Suprapubic skin (tissue), 4 donors: ENCODE data around the gene CXXC5. TPM values are rescaled to one million over a fixed set of nuclear protein-coding genes. Genes with fewer than 3 reads are reported as not detected.
A peak's percentile ranks its signal among the peaks of the same experiment; 100 is the strongest.

Source experiments
- DNase-seq, 2 donors: peaks; one replicate each; pipeline ENCODE4 v3.0.0-alpha.2; 2019; ENCODE audit warnings: low spot score in 2 of 2
- H3K27ac ChIP-seq: fragments of 200-600 bp; sonication (generic); one replicate; pipeline ENCODE4 v1.5.1; 2019
- H3K27me3 ChIP-seq: fragments of 200-600 bp; sonication (generic); one replicate; pipeline ENCODE4 v1.5.1; 2019
- H3K36me3 ChIP-seq: fragments of 200-600 bp; sonication (generic); one replicate; pipeline ENCODE4 v1.5.1; 2019
- H3K4me1 ChIP-seq: fragments of 200-600 bp; sonication (generic); one replicate; pipeline ENCODE4 v1.5.1; 2019
- H3K4me3 ChIP-seq: fragments of 200-600 bp; sonication (generic); one replicate; pipeline ENCODE4 v1.5.1; 2019; ENCODE audit warnings: mild to moderate bottlenecking
- H3K9me3 ChIP-seq: fragments of 200-600 bp; sonication (generic); one replicate; pipeline ENCODE4 v1.5.1; 2019
- EP300 ChIP-seq: sonication (generic); formaldehyde crosslinking; IDR thresholded peaks from one replicate; pipeline ENCODE4 v1.6.1; 2017; ENCODE audit warnings: antibody characterized with exemption
- POLR2A ChIP-seq, 2 donors: fragments of 450-650 bp; IDR thresholded peaks; one replicate each; pipeline ENCODE4 v1.6.1; 2017; ENCODE audit warnings: antibody characterized with exemption in 2 of 2, mild to moderate bottlenecking in 2 of 2, moderate library complexity in 2 of 2
- POLR2AphosphoS5 ChIP-seq, 3 donors: sonication (generic); formaldehyde crosslinking; IDR thresholded peaks; one replicate each; pipeline ENCODE4 v1.6.1; 2017; ENCODE audit warnings: antibody characterized with exemption in 3 of 3
- WGBS: methylation state at CpG from one replicate; pipeline ENCODE4 v1.1.5; 2018; 5-methylcytosine and 5-hydroxymethylcytosine counted together
- total RNA-seq, 4 donors: library from RNA; depleted of rRNA; stranded (reverse); fragments of >200 nt; gene quantifications; one replicate each; pipeline ENCODE4 v1.1.0, GENCODE V29; 2016
- TF ChIP-seq, protein P1 (sequence below), 2 donors: fragments of 200-600 bp in 1 of 2; fragments of 450-650 bp in 1 of 2; sonication (generic) in 1 of 2; IDR thresholded peaks; one replicate each; pipeline ENCODE4 v1.5.1; 2016 to 2019; ENCODE audit warnings: antibody characterized with exemption in 2 of 2, mild to moderate bottlenecking in 1 of 2, moderate library complexity in 1 of 2

CXXC5 gene
- total RNA-seq, 4 donors from 2014 or later, result 21.8 to 40.6 (median 30.1) TPM

DNA sequence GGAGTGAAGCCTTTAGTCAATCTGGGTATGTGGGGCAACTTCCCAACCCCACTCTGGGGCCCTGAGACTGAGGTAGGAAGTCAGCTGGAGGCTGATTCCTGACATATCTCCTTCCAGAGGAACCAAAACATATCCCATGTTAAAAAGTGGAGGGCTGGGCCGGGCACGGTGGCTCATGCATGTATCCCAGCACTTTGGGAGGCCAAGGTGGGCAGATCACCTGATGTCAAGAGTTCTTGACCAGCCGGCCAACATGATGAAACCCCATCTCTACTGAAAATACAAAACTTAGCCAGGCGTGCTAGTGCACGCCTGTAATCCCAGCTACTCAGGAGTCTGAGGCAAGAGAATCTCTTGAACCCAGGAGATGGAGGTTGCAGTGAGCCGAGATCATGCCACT lies 44.0 kb downstream of the CXXC5 start:
- Histone ChIP-seq H3K4me3 (no peak overlapping the region), H3K27ac (no peak overlapping the region), H3K9me3 (no peaks in the 10 kb centered on the region), H3K27me3 (no peaks in the 10 kb centered on the region), H3K36me3 (no peaks in the 10 kb centered on the region), H3K4me1 (peaks cover 31% of the 10 kb centered on the region)
- 90% methylated on average over 3 of the region's 6 CpGs for WGBS
- no peak for DNase-seq
- TF ChIP-seq, protein P1, sequence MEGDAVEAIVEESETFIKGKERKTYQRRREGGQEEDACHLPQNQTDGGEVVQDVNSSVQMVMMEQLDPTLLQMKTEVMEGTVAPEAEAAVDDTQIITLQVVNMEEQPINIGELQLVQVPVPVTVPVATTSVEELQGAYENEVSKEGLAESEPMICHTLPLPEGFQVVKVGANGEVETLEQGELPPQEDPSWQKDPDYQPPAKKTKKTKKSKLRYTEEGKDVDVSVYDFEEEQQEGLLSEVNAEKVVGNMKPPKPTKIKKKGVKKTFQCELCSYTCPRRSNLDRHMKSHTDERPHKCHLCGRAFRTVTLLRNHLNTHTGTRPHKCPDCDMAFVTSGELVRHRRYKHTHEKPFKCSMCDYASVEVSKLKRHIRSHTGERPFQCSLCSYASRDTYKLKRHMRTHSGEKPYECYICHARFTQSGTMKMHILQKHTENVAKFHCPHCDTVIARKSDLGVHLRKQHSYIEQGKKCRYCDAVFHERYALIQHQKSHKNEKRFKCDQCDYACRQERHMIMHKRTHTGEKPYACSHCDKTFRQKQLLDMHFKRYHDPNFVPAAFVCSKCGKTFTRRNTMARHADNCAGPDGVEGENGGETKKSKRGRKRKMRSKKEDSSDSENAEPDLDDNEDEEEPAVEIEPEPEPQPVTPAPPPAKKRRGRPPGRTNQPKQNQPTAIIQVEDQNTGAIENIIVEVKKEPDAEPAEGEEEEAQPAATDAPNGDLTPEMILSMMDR (IDR thresholded peaks at IDR 0.05), result no peak
- TF ChIP-seq POLR2A (IDR thresholded peaks at IDR 0.05) (no peak), EP300 (no peak)

DNA sequence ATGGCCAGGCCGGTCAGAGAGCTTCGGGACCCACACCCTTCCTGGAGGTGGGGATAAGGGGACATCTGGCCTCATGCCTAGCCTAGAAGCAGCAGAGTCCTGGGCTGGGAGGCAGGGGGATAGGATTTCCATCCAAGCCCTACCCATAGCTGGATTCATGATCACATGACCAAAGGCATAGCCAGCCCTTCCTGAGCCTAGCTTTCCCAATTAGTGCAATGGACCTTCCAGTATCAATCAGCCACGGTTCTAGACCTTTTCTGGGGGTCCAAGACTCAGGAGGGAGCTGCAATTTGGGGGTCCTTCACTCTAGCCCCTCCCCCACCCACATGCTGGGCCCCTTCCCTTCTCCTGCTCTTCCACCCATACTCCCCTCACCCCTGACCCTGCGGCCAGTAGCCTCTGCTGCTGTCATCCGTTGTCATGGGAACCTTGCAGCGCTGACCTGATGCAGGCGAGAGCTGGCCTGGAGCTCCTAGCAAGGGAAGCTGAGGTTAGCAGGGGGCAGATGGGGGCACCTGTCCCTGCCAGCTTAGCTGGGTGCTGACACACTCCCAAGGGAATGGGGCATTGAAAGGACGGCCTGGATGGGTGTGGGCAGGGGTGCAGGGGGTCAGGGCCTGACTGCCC lies 44.6 kb downstream of the CXXC5 start:
- peak in 1 of 2 donors; percentile 63 for DNase-seq
- Histone ChIP-seq H3K9me3 (no peaks in the 10 kb centered on the region), H3K27me3 (no peaks in the 10 kb centered on the region), H3K27ac (no peak overlapping the region), H3K36me3 (no peaks in the 10 kb centered on the region), H3K4me1 (peaks cover 38% of the 10 kb centered on the region), H3K4me3 (no peak overlapping the region)
- 77% methylated on average over 8 of the region's 8 CpGs for WGBS
- TF ChIP-seq, protein P1 (IDR thresholded peaks at IDR 0.05), result no peak
- TF ChIP-seq POLR2AphosphoS5 (IDR thresholded peaks at IDR 0.05) (no peak), EP300 (no peak), POLR2A (IDR thresholded peaks at IDR 0.05) (no peak)

DNA sequence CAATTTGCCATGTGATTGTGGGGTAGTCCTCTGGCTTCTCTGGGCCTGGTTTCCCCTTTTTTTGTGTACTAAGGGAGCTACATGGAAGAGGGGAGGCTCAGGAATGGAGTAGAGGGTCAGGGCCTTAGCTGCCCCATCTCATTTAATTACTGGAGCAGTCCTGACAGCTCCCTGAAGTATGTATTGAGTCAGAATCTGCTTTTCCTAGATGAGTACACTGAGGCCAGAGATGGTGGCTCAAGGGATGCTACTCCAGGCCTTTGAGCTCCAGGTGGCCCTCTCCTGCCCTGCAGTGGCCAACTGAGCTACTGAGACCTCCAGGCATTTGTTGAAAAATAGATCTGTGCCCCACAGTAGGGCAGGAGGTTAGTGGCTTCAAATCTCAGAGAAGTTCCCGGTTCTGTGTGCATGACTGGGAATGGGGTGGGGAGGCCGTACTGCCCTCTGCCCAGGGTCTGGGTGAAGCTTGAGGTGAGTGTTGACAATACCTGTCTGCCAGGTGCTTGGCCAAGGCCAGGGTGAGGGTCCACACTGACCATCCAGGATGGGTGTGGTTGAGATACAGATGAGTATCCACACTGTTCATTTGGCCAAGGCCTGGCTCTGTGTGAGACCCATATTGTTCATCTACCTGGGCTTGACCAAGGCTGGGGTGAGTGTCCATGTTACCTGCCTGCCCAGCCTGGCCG lies 45.7 kb downstream of the CXXC5 start:
- Histone ChIP-seq H3K36me3 (no peaks in the 10 kb centered on the region), H3K4me1 (peaks cover 44% of the 10 kb centered on the region), H3K9me3 (no peaks in the 10 kb centered on the region), H3K27ac (no peak overlapping the region), H3K4me3 (no peak overlapping the region), H3K27me3 (no peaks in the 10 kb centered on the region)
- no peak for DNase-seq
- WGBS, result 100% methylated on average over 3 of the region's 3 CpGs
- TF ChIP-seq POLR2AphosphoS5 (IDR thresholded peaks at IDR 0.05) (no peak), EP300 (no peak), POLR2A (IDR thresholded peaks at IDR 0.05) (no peak)
- TF ChIP-seq, protein P1 (IDR thresholded peaks at IDR 0.05), result no peak

DNA sequence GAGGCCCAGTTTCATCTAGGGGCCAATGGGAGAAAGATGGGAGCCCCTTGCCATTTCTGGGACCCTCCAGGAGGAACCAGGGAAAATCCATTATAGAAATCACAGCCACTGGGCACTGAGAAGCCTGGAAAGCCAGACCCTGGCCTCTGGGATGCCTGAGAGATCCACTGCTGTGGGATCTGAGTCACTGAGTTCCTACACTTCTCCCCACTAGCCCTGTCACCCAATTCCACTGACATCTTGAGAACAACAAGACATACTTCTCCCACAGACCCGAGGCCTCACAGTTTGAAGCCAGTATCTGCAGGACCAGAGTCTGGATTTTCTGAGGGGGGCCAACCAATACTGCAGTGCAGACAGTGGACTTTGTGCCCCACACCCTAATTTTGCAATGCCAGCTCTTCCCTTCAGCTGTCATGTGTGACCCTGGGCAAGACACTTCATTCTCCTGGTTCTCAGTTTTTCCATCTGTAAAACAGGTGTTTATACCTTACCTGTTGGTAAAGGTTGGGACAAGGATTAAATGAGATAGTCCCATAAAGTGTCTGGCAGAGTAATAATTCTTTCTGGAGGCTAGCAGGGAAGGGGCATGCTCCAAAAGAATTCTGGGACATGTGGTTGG lies 46.5 kb downstream of the CXXC5 start:
- H3K9me3 ChIP-seq, result no peaks in the 10 kb centered on the region

More for the DNA sequence above, 46.5 kb downstream of the CXXC5 start:
- no peaks in the 10 kb centered on the region for H3K36me3 ChIP-seq
- no peak overlapping the region for H3K4me3 ChIP-seq
- no peak overlapping the region for H3K27ac ChIP-seq
- TF ChIP-seq EP300, result no peak
- no peak for TF ChIP-seq POLR2A (IDR thresholded peaks at IDR 0.05)
- TF ChIP-seq, protein P1 (IDR thresholded peaks at IDR 0.05), result no peak
- TF ChIP-seq POLR2AphosphoS5 (IDR thresholded peaks at IDR 0.05), result no peak
- 93% methylated on average over 1 of the region's 1 CpG for WGBS
- no peak for DNase-seq
- peaks cover 44% of the 10 kb centered on the region for H3K4me1 ChIP-seq
- no peaks in the 10 kb centered on the region for H3K27me3 ChIP-seq
